ENCODE data around the gene RHOV. TPM values are rescaled to one million over a fixed set of nuclear protein-coding genes. Genes with fewer than 3 reads are reported as not detected.
A peak's percentile ranks its signal among the peaks of the same experiment; 100 is the strongest.
"Not testable (repeated sequence)": the region's sequence is repeated elsewhere in the genome, so short reads cannot be mapped to it uniquely, and the experiment has no call there.

RHOV gene
- total and polyA plus RNA-seq, 8 donors = 0.31 to 1.5 (median 0.56) TPM

DNA sequence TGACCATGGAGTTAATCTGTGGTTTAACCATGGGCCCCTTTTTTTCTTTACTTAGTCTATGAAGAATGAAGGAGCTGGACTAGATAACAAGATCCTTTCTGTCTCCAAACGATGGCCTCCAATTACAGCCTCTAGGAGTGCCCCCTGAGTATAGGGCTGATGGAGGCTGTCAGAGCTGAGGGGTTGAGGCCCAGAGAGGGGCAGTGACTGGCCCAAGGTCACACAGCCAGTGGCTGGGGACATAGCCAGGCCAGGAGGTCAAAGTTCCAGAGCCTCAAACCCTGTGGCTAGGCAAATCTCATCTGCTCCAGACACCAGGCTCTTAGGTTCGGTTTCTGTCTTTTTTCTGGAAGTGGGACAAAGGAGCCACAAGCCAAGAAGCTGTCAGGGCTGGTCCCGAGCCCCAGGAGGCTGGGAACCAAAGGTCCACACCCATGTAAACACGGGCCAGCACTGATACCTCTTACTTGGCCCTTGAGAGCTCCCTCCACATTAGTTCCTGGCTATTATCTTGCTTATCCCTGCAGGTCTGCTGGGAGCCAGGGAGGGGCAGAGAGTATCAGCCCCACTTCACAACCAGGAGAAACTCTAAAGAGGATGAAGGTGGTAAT, 10.3 kb downstream of the RHOV start:
- H3K27ac ChIP-seq = no peak overlapping the region
- intact Hi-C loops (cut with DNase I) = no loop called here
- H3K4me1 ChIP-seq = peaks cover 0 to 17% of the 10 kb centered on the region in 2 donors
- H3K36me3 ChIP-seq = no peaks in the 10 kb centered on the region
- H3K9me3 ChIP-seq = no peaks in the 10 kb centered on the region
- DNase-seq = no peak
- TF ChIP-seq CTCF (IDR thresholded peaks at IDR 0.05) = no peak
- no peaks in the 10 kb centered on the region for H3K27me3 ChIP-seq
- no peak overlapping the region for H3K4me3 ChIP-seq
- ATAC-seq = no peak

DNA sequence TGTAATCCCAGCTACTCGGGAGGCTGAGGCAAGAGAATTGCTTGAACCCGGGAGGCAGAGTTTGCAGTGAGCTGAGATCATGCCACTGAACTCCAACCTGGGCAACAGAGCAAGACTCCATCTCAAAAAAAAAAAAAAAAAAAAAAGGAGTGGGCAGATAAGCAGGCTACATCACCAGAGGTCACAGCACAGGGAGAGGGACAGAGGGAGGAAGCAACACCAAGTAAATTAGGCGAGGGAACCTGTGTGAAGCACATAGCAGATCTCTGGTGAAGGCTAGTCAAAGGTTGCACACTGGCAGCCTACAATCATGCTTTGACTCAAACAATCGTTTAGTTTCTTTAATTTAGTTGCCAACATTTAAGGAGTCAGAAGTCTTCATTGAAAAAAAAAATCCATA, 12.9 kb downstream of the RHOV start:
- H3K27ac ChIP-seq; H3K4me3 ChIP-seq; intact Hi-C loops (cut with DNase I); H3K27me3 ChIP-seq; ATAC-seq; DNase-seq; H3K9me3 ChIP-seq; H3K36me3 ChIP-seq: not testable (repeated sequence)
- H3K4me1 ChIP-seq = peaks cover 11 to 26% of the 10 kb centered on the region in 2 donors

DNA sequence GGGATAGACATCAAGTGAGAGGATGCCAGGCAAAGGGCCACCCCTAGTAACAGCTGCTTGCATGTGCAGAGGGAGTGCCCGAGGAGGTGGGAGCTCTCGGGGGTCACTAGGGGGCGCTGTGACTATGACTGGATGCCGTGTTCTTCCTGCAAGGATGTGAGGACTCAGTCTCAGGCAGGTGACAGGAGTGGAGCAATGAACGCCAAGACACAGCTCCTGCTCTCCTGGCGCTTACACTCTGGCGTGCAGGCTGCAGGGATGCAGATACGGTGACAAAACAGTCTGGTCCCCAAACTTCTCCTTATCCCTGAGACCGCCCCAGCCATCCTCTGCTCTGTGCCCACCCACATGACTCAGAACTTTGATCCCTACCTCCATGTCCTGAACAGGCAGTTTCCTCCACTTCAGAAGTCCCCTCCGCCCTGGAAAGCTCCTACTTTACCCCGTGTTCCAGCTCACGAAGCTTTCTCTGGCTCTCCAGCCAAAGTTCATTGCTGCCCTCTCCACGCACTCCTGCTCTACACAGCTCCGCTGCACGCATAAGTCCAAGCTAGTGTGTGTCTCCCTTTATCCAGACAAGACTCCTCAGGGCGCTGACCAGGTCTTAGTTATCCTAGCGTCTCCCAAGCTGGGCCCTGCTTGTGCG, 14.7 kb downstream of the RHOV start:
- ATAC-seq = peak; percentile 71
- Histone ChIP-seq H3K4me1 (peaks cover 11 to 26% of the 10 kb centered on the region in 2 donors), H3K27me3 (no peaks in the 10 kb centered on the region), H3K27ac (no peak overlapping the region), H3K9me3 (no peaks in the 10 kb centered on the region), H3K36me3 (peaks cover 0 to 17% of the 10 kb centered on the region in 2 donors), H3K4me3 (no peak overlapping the region)
- DNase-seq = peak in 3 of 4 donors; percentile 75 to 90 (median 77)
- peak; percentile 63 to 86 for TF ChIP-seq CTCF (IDR thresholded peaks at IDR 0.05)
- intact Hi-C loops (cut with DNase I) = no loop called here

- Histone ChIP-seq H3K4me1 (peaks cover 11 to 26% of the 10 kb centered on the region in 2 donors), H3K27ac (no peak overlapping the region), H3K9me3 (no peaks in the 10 kb centered on the region), H3K4me3 (no peak overlapping the region), H3K27me3 (no peaks in the 10 kb centered on the region), H3K36me3 (peaks cover 0 to 23% of the 10 kb centered on the region in 2 donors)
- no peak for ATAC-seq
- intact Hi-C loops (cut with DNase I) = no loop called here
- no peak for TF ChIP-seq CTCF (IDR thresholded peaks at IDR 0.05)
- DNase-seq = no peak
Observed at GRCh38 chr15:40858706-40859105, 15.3 kb downstream of the RHOV start.

DNA sequence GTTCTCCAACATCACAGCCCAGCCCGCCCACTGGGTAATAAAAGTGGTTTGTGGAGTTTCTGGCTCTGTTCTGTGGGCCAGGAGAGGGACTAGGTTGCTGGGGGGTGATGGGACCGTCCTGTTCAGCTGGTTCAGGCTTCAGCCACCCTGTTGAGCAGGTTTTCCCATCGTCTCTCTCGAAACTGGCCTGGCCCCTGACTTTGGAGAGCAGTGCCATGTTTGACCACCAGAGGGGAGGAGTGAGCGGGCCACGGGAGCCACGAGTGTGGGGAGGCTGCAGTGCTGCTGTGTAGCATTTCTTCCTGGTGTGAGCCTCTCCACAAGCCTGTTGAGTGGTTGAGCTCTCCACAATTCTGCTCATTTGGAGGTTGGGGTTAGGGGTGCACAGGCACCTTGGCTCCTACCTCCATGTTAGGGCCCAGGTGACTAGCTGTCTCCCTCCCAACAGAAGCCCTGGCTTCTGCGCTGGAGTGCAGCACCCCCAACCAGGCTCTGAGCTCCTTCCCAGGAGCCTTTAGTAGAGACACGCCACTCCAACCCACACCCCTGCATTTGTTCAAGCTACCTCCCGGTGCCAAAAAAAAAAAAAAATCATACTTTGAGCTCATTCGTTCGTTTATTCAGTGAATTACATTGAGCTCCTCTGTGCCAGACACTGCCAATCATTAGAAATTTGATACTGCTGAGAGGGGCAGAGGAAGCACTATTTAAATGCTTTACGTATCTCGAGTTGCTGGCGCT, 16.3 kb downstream of the RHOV start:
- Histone ChIP-seq H3K36me3 (peaks cover 0 to 32% of the 10 kb centered on the region in 2 donors), H3K4me3 (no peak overlapping the region), H3K27ac (peak overlapping the region in 1 of 2 donors; percentile 54), H3K4me1 (peaks cover 11 to 26% of the 10 kb centered on the region in 2 donors), H3K27me3 (no peaks in the 10 kb centered on the region), H3K9me3 (no peaks in the 10 kb centered on the region)
- intact Hi-C loops (cut with DNase I) = no loop called here
- DNase-seq (peak in 3 of 4 donors; percentile 79 to 94 (median 90)), ATAC-seq (peak; percentile 93)
- peak; percentile 90 to 96 for TF ChIP-seq CTCF (IDR thresholded peaks at IDR 0.05)

Measured in left lung (tissue), 10 donors.